Measurements from ENCODE around the gene TTLL5.

Gene TTLL5

GRCh38 chr14:75804570-75805275 is 143.7 kb downstream of the TTLL5 start:
- no peak for TF ChIP-seq CTCF (IDR thresholded peaks at IDR 0.05; ENCODE audit: low read depth, low read length, poor library complexity, severe bottlenecking)
- TF ChIP-seq EZH2phosphoT487 (IDR thresholded peaks at IDR 0.05; ENCODE audit: borderline replicate concordance, low read length), result no peak
- H4K20me1 ChIP-seq (ENCODE audit: control insufficient read depth, insufficient read depth, low read depth, low read length), result no peaks in the 10 kb centered on the region

GRCh38 chr14:75805646-75806045 is 144.6 kb downstream of the TTLL5 start:
- Histone ChIP-seq H3K27ac (ENCODE audit: low read depth, low read length) (no peak overlapping the region), H3K27me3 (ENCODE audit: control insufficient read depth, low read length) (no peaks in the 10 kb centered on the region), H3K36me3 (ENCODE audit: control insufficient read depth, low read length) (peaks cover 2% of the 10 kb centered on the region; the same call in 1 of the 2 replicates), H3K4me3 (ENCODE audit: low read length) (no peak overlapping the region), H3K4me1 (ENCODE audit: control insufficient read depth, low read length) (no peaks in the 10 kb centered on the region), H3K9me3 (ENCODE audit: control insufficient read depth, insufficient read depth, low read length) (no peaks in the 10 kb centered on the region), H3K4me2 (ENCODE audit: low read length) (no peak overlapping the region), H3K9me2 (replicated peaks; ENCODE audit: control insufficient read depth, low read length) (no peaks in the 10 kb centered on the region), H4K20me1 (ENCODE audit: control insufficient read depth, insufficient read depth, low read depth, low read length) (no peaks in the 10 kb centered on the region), H3F3A (ENCODE audit: control insufficient read depth, insufficient read depth) (no peaks in the 10 kb centered on the region), H3K79me2 (ENCODE audit: control insufficient read depth, low read length) (no peaks in the 10 kb centered on the region)
- TF ChIP-seq EZH2phosphoT487 (IDR thresholded peaks at IDR 0.05; ENCODE audit: borderline replicate concordance, low read length) (no peak), CTCF (IDR thresholded peaks at IDR 0.05; ENCODE audit: low read depth, low read length, poor library complexity, severe bottlenecking) (no peak)

More at GRCh38 chr14:75804570-75805275, 143.7 kb downstream of the TTLL5 start:
- no peak overlapping the region for H3K27ac ChIP-seq (ENCODE audit: low read depth, low read length)
- no peaks in the 10 kb centered on the region for H3K27me3 ChIP-seq (ENCODE audit: control insufficient read depth, low read length)
- no peaks in the 10 kb centered on the region for H3F3A ChIP-seq (ENCODE audit: control insufficient read depth, insufficient read depth)
- H3K9me3 ChIP-seq (ENCODE audit: control insufficient read depth, insufficient read depth, low read length), result no peaks in the 10 kb centered on the region
- H3K4me1 ChIP-seq (ENCODE audit: control insufficient read depth, low read length), result no peaks in the 10 kb centered on the region
- no peak overlapping the region for H3K4me2 ChIP-seq (ENCODE audit: low read length)
- H3K9me2 ChIP-seq (replicated peaks; ENCODE audit: control insufficient read depth, low read length), result no peaks in the 10 kb centered on the region
- H3K4me3 ChIP-seq (ENCODE audit: low read length), result no peak overlapping the region
- peaks cover 3% of the 10 kb centered on the region; the same call in 1 of the 2 replicates for H3K36me3 ChIP-seq (ENCODE audit: control insufficient read depth, low read length)
- H3K79me2 ChIP-seq (ENCODE audit: control insufficient read depth, low read length), result no peaks in the 10 kb centered on the region

GRCh38 chr14:75806352-75806832 is 145.3 kb downstream of the TTLL5 start:
- Histone ChIP-seq H3K9me2 (replicated peaks; ENCODE audit: control insufficient read depth, low read length) (no peaks in the 10 kb centered on the region), H3K27me3 (ENCODE audit: control insufficient read depth, low read length) (no peaks in the 10 kb centered on the region), H4K20me1 (ENCODE audit: control insufficient read depth, insufficient read depth, low read depth, low read length) (no peaks in the 10 kb centered on the region), H3F3A (ENCODE audit: control insufficient read depth, insufficient read depth) (no peaks in the 10 kb centered on the region), H3K79me2 (ENCODE audit: control insufficient read depth, low read length) (no peaks in the 10 kb centered on the region), H3K9me3 (ENCODE audit: control insufficient read depth, insufficient read depth, low read length) (no peaks in the 10 kb centered on the region), H3K27ac (ENCODE audit: low read depth, low read length) (no peak overlapping the region), H3K4me1 (ENCODE audit: control insufficient read depth, low read length) (no peaks in the 10 kb centered on the region), H3K36me3 (ENCODE audit: control insufficient read depth, low read length) (no peaks in the 10 kb centered on the region), H3K4me3 (ENCODE audit: low read length) (no peak overlapping the region), H3K4me2 (ENCODE audit: low read length) (no peak overlapping the region)
- TF ChIP-seq CTCF (IDR thresholded peaks at IDR 0.05; ENCODE audit: low read depth, low read length, poor library complexity, severe bottlenecking) (no peak), EZH2phosphoT487 (IDR thresholded peaks at IDR 0.05; ENCODE audit: borderline replicate concordance, low read length) (no peak)

Data from DOHH2 (cell line).